HepG2 (cell line): ENCODE results near the gene NLRX1. TPM values are rescaled to one million over a fixed set of nuclear protein-coding genes. Genes with fewer than 3 reads are reported as not detected.

Experiments used
- NKX3-1 ChIP-seq: sonication (generic); formaldehyde crosslinking; IDR thresholded peaks from 2 replicates; pipeline ENCODE4 v1.5.0; 2020; ENCODE audit warnings: missing genetic modification reagents
- PBX2 ChIP-seq: IDR thresholded peaks from 2 replicates; pipeline ENCODE4 v1.6.1; 2016; ENCODE audit warnings: control low read depth
- ZBTB7B ChIP-seq: sonication (generic); formaldehyde crosslinking; IDR thresholded peaks from 2 replicates; pipeline ENCODE4 v1.4.0; 2020; ENCODE audit warnings: missing genetic modification reagents
- ZIK1 ChIP-seq: sonication (generic); formaldehyde crosslinking; IDR thresholded peaks from 2 replicates; pipeline ENCODE4 v1.5.0; 2020; ENCODE audit warnings: mild to moderate bottlenecking, low read depth, missing genetic modification reagents, borderline replicate concordance
- ZNF280D ChIP-seq: sonication (generic); formaldehyde crosslinking; IDR thresholded peaks from 2 replicates; pipeline ENCODE4 v1.5.1; 2020; ENCODE audit warnings: mild to moderate bottlenecking, missing genetic modification reagents
- ZNF652 ChIP-seq: IDR thresholded peaks from 2 replicates; pipeline ENCODE4 v1.6.1; 2016; ENCODE audit warnings: low read depth, borderline replicate concordance
- ZNF790 ChIP-seq: sonication (generic); formaldehyde crosslinking; IDR thresholded peaks from 2 replicates; pipeline ENCODE4 v1.8.0; 2022; ENCODE audit warnings: missing genetic modification reagents, mild to moderate bottlenecking, borderline replicate concordance
- polyA plus RNA-seq, 8 experiments: library from polyadenylated mRNA; depleted of rRNA in 3 of 8; stranded (reverse) in 7 of 8; unstranded in 1 of 8; fragments of >200 nt; fragmentation: Illumina TruSeq in 4 of 8; extraction: Trizol in 4 of 8; gene quantifications; 2 replicates each; pipeline versions ENCODE4 v1.2.1 to v1.2.3, GENCODE V29; 2011 to 2016; ENCODE audit warnings: low read depth in 4 of 8, missing spikeins in 1 of 8, mixed read lengths in 1 of 8; ENCODE audit not compliant: insufficient read depth in 1 of 8
- total RNA-seq, 5 experiments: library from RNA; depleted of rRNA; stranded (reverse); fragments of >200 nt; fragmentation: Illumina TruSeq; extraction: Trizol; gene quantifications; 2 replicates each; pipeline ENCODE4 v1.2.3, GENCODE V29; 2016; ENCODE audit warnings: low read depth in 1 of 5
- TF ChIP-seq, protein P1 (sequence below): sonication (generic); formaldehyde crosslinking; IDR thresholded peaks from 2 replicates; pipeline ENCODE4 v1.4.0; 2020; ENCODE audit warnings: mild to moderate bottlenecking, missing genetic modification reagents
- TF ChIP-seq, protein P2 (sequence below): sonication (generic); formaldehyde crosslinking; IDR thresholded peaks from 2 replicates; pipeline ENCODE4 v1.5.1; 2020; ENCODE audit warnings: mild to moderate bottlenecking, missing genetic modification reagents, moderate library complexity
- TF ChIP-seq, protein P3 (sequence below): sonication (generic); formaldehyde crosslinking; IDR thresholded peaks from 2 replicates; pipeline ENCODE4 v1.4.0; 2020; ENCODE audit warnings: missing genetic modification reagents, borderline replicate concordance

NLRX1 gene
- total and polyA plus RNA-seq, 2 of the 13 experiments (the other 11 are each of a cell fraction or from before 2014, with no cell fraction given), result 8.7 to 11.0 TPM

DNA sequence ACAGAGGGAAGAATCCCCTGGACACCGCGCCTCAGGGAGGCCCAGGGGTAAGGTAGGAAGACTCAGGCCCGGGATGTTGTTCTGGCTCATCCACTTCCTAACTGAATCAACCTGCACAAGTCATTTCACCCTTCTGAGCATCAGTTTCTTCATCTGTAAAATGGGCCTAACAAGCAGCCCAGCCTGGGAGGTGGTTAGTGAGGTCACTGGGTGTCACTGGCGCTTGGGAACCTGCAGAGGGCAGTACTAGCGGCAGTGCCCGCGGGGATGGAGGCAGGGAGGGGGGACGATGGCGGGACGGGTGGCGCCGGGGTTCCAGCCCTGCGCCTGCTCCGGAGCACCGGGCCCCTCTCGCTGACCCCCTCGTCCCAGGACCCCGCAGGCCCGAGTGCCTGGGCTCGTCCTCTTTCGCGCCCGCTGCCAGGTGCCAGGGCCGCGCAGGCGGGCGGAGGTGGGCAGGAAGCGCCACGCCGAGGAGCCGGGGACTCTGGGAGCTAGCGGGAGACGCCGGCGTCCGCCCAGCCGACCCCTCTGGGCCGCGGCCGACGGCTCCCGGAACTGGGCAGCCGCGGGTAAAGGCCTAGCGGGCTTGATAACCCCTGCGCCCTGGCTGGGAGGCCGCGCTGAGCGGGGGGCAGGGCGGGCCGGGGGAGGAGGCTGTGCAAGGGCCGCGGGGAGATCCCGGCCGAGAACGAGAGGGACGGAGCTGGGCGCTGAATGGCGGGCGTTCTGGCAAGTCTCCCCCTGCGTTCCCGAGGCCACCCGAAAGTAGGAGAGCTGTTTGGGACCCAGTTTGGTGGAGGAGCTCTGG is at the start of gene NLRX1 (continued):
- no peak for TF ChIP-seq ZIK1 (CRISPR knock-in tag)
- TF ChIP-seq, protein P1, sequence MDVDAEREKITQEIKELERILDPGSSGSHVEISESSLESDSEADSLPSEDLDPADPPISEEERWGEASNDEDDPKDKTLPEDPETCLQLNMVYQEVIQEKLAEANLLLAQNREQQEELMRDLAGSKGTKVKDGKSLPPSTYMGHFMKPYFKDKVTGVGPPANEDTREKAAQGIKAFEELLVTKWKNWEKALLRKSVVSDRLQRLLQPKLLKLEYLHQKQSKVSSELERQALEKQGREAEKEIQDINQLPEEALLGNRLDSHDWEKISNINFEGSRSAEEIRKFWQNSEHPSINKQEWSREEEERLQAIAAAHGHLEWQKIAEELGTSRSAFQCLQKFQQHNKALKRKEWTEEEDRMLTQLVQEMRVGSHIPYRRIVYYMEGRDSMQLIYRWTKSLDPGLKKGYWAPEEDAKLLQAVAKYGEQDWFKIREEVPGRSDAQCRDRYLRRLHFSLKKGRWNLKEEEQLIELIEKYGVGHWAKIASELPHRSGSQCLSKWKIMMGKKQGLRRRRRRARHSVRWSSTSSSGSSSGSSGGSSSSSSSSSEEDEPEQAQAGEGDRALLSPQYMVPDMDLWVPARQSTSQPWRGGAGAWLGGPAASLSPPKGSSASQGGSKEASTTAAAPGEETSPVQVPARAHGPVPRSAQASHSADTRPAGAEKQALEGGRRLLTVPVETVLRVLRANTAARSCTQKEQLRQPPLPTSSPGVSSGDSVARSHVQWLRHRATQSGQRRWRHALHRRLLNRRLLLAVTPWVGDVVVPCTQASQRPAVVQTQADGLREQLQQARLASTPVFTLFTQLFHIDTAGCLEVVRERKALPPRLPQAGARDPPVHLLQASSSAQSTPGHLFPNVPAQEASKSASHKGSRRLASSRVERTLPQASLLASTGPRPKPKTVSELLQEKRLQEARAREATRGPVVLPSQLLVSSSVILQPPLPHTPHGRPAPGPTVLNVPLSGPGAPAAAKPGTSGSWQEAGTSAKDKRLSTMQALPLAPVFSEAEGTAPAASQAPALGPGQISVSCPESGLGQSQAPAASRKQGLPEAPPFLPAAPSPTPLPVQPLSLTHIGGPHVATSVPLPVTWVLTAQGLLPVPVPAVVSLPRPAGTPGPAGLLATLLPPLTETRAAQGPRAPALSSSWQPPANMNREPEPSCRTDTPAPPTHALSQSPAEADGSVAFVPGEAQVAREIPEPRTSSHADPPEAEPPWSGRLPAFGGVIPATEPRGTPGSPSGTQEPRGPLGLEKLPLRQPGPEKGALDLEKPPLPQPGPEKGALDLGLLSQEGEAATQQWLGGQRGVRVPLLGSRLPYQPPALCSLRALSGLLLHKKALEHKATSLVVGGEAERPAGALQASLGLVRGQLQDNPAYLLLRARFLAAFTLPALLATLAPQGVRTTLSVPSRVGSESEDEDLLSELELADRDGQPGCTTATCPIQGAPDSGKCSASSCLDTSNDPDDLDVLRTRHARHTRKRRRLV (CRISPR knock-in tag), result no peak
- peak; percentile 83 for TF ChIP-seq NKX3-1 (CRISPR knock-in tag)
- no peak for TF ChIP-seq ZNF790 (CRISPR knock-in tag)
- TF ChIP-seq ZNF652 (CRISPR knock-in tag), result no peak
- 0 out of 2 replicates have a peak, but pooled peaks have one; percentile 82 for TF ChIP-seq ZNF280D (CRISPR knock-in tag)
- TF ChIP-seq PBX2 (CRISPR knock-in tag), result no peak
- TF ChIP-seq, protein P2, sequence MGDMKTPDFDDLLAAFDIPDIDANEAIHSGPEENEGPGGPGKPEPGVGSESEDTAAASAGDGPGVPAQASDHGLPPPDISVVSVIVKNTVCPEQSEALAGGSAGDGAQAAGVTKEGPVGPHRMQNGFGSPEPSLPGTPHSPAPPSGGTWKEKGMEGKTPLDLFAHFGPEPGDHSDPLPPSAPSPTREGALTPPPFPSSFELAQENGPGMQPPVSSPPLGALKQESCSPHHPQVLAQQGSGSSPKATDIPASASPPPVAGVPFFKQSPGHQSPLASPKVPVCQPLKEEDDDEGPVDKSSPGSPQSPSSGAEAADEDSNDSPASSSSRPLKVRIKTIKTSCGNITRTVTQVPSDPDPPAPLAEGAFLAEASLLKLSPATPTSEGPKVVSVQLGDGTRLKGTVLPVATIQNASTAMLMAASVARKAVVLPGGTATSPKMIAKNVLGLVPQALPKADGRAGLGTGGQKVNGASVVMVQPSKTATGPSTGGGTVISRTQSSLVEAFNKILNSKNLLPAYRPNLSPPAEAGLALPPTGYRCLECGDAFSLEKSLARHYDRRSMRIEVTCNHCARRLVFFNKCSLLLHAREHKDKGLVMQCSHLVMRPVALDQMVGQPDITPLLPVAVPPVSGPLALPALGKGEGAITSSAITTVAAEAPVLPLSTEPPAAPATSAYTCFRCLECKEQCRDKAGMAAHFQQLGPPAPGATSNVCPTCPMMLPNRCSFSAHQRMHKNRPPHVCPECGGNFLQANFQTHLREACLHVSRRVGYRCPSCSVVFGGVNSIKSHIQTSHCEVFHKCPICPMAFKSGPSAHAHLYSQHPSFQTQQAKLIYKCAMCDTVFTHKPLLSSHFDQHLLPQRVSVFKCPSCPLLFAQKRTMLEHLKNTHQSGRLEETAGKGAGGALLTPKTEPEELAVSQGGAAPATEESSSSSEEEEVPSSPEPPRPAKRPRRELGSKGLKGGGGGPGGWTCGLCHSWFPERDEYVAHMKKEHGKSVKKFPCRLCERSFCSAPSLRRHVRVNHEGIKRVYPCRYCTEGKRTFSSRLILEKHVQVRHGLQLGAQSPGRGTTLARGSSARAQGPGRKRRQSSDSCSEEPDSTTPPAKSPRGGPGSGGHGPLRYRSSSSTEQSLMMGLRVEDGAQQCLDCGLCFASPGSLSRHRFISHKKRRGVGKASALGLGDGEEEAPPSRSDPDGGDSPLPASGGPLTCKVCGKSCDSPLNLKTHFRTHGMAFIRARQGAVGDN, result peak; percentile 83
- TF ChIP-seq, protein P3, sequence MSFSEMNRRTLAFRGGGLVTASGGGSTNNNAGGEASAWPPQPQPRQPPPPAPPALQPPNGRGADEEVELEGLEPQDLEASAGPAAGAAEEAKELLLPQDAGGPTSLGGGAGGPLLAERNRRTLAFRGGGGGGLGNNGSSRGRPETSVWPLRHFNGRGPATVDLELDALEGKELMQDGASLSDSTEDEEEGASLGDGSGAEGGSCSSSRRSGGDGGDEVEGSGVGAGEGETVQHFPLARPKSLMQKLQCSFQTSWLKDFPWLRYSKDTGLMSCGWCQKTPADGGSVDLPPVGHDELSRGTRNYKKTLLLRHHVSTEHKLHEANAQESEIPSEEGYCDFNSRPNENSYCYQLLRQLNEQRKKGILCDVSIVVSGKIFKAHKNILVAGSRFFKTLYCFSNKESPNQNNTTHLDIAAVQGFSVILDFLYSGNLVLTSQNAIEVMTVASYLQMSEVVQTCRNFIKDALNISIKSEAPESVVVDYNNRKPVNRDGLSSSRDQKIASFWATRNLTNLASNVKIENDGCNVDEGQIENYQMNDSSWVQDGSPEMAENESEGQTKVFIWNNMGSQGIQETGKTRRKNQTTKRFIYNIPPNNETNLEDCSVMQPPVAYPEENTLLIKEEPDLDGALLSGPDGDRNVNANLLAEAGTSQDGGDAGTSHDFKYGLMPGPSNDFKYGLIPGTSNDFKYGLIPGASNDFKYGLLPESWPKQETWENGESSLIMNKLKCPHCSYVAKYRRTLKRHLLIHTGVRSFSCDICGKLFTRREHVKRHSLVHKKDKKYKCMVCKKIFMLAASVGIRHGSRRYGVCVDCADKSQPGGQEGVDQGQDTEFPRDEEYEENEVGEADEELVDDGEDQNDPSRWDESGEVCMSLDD (CRISPR knock-in tag), result 0 out of 2 replicates have a peak, but pooled peaks have one; percentile 39
- TF ChIP-seq ZBTB7B (CRISPR knock-in tag), result no peak; the same call in 1 of the 2 replicates
